ENCODE measurements around the gene RNF208.
"Not testable (repeated sequence)": the region's sequence is repeated elsewhere in the genome, so short reads cannot be mapped to it uniquely, and the experiment has no call there.

The RNF208 gene

GRCh38 chr9:137253717-137254623 lies 31.9 kb upstream of the RNF208 start:
- peak; percentile 28 for DNase-seq (ENCODE audit: low read depth)

- DNase-seq (ENCODE audit: low read depth) = no peak
Measured at GRCh38 chr9:137252555-137253506, 30.8 kb upstream of the RNF208 start.

- no peak for DNase-seq (ENCODE audit: low read depth)
Measured at GRCh38 chr9:137251490-137252268, 29.6 kb upstream of the RNF208 start.

- no peak for DNase-seq (ENCODE audit: low read depth)
Measured at GRCh38 chr9:137251194-137251461, 29.1 kb upstream of the RNF208 start, which contains the start of gene STPG3. Gene STPG3, plus strand, starts transcription at chr9:137251286. Its CDS starts 1 bp downstream, at chr9:137251287.

GRCh38 chr9:137250329-137251193 lies 28.5 kb upstream of the RNF208 start:
- no peak for DNase-seq (ENCODE audit: low read depth)

- no peak for DNase-seq (ENCODE audit: low read depth)
Measured at GRCh38 chr9:137247916-137248175, 25.8 kb upstream of the RNF208 start.

GRCh38 chr9:137247135-137247915 lies 25.3 kb upstream of the RNF208 start:
- DNase-seq (ENCODE audit: low read depth) = peak; percentile 62

- DNase-seq (ENCODE audit: low read depth) = no peak
Measured at GRCh38 chr9:137245450-137246421, 23.7 kb upstream of the RNF208 start.

GRCh38 chr9:137244486-137245449 lies 22.7 kb upstream of the RNF208 start:
- no peak for DNase-seq (ENCODE audit: low read depth)

- DNase-seq (ENCODE audit: low read depth) = no peak
Measured at GRCh38 chr9:137243626-137244485, 21.8 kb upstream of the RNF208 start.

- not testable (repeated sequence) for DNase-seq (ENCODE audit: low read depth)
Measured at GRCh38 chr9:137243266-137243625, 21.2 kb upstream of the RNF208 start.

GRCh38 chr9:137242269-137243203 lies 20.5 kb upstream of the RNF208 start:
- DNase-seq (ENCODE audit: low read depth) = no peak

GRCh38 chr9:137241490-137242268 lies 19.6 kb upstream of the RNF208 start:
- DNase-seq (ENCODE audit: low read depth) = no peak

GRCh38 chr9:137240841-137241489 lies 18.9 kb upstream of the RNF208 start, which contains the start of gene TUBB4B:
Gene TUBB4B, plus strand, starts transcription at chr9:137241287. Its CDS starts 74 bp downstream, at chr9:137241361.
- peak; percentile 100 for DNase-seq (ENCODE audit: low read depth)
